A673 (cell line): ENCODE results near the gene C19orf12. TPM values are rescaled to one million over a fixed set of nuclear protein-coding genes. Genes with fewer than 3 reads are reported as not detected.

Experiments
- BruUV-seq: library from RNA; stranded (reverse); fragments of 400-500 nt; replicated peaks from 2 replicates; lab custom pipeline; 2021; lab: Mats Ljungman, UMichigan
- CTCF ChIA-PET: fragments of 300-600 bp; sonication (Branson Sonifier 250); formaldehyde crosslinking; loops from one replicate; lab custom pipeline; 2022; ENCODE audit warnings: antibody characterized with exemption; lab: Charles Lee
- POLR2A ChIA-PET: fragments of 300-600 bp; sonication (Branson Sonifier 250); formaldehyde crosslinking; loops from one replicate; lab custom pipeline; 2022; ENCODE audit warnings: antibody characterized with exemption; ENCODE audit not compliant: low non-redundant PET; lab: Charles Lee
- DNase-seq: peaks from one replicate; pipeline ENCODE4 v3.0.0-alpha.2; 2015; ENCODE audit warnings: low spot score
- H3K27ac ChIP-seq: fragments of 200-600 bp; sonication (generic); 2 replicates; pipeline ENCODE4 v1.5.1; 2016; ENCODE audit warnings: mixed run types, low read depth, mild to moderate bottlenecking, mixed read lengths, antibody characterized with exemption, low read length; ENCODE audit not compliant: poor library complexity, severe bottlenecking
- H3K27me3 ChIP-seq: fragments of 200-600 bp; sonication (generic); replicated peaks from 2 replicates; pipeline ENCODE4 v1.6.1; 2017; ENCODE audit warnings: mixed run types, low read depth, mild to moderate bottlenecking, mixed read lengths, antibody characterized with exemption, low read length; ENCODE audit not compliant: insufficient read depth, poor library complexity
- H3K36me3 ChIP-seq: fragments of 200-600 bp; sonication (generic); 2 replicates; pipeline ENCODE4 v1.6.1; 2016; ENCODE audit warnings: mixed run types, mild to moderate bottlenecking, mixed read lengths, antibody characterized with exemption, low read length; ENCODE audit not compliant: insufficient read depth, poor library complexity, severe bottlenecking
- H3K4me1 ChIP-seq: fragments of 200-600 bp; sonication (generic); 2 replicates; pipeline ENCODE4 v1.6.1; 2017; ENCODE audit warnings: mixed run types, mild to moderate bottlenecking, mixed read lengths, antibody characterized with exemption, low read length; ENCODE audit not compliant: insufficient read depth, poor library complexity, severe bottlenecking
- H3K4me3 ChIP-seq: fragments of 200-600 bp; sonication (generic); 2 replicates; pipeline ENCODE4 v1.5.1; 2016; ENCODE audit warnings: low read depth, mixed run types, mild to moderate bottlenecking, mixed read lengths, low read length; ENCODE audit not compliant: poor library complexity, severe bottlenecking
- H3K9me3 ChIP-seq: fragments of 200-600 bp; sonication (generic); 2 replicates; pipeline ENCODE4 v1.6.1; 2016; ENCODE audit warnings: mixed run types, low read depth, mild to moderate bottlenecking, mixed read lengths, antibody characterized with exemption, low read length; ENCODE audit not compliant: poor library complexity, severe bottlenecking
- CTCF ChIP-seq: fragments of 300-800, 200-600 bp; sonication (generic); conservative IDR thresholded peaks from 2 replicates; pipeline ENCODE4 v1.5.1; 2017; ENCODE audit warnings: low read depth, mild to moderate bottlenecking, antibody characterized with exemption, low read length, moderate library complexity, mixed read lengths
- EZH2 ChIP-seq: fragments of 200-600 bp; sonication (generic); IDR thresholded peaks from 2 replicates; pipeline ENCODE4 v1.6.1; 2017; ENCODE audit warnings: borderline replicate concordance, low read depth, mild to moderate bottlenecking, mixed read lengths, antibody characterized with exemption, low read length; ENCODE audit not compliant: poor library complexity, severe bottlenecking
- intact Hi-C: fragments of 100-400 bp; cut with micrococcal nuclease; formaldehyde crosslinking; loops from one replicate; pipeline ENCODE4 v1.10.0; 2022; ENCODE audit not compliant: unreplicated experiment
- total RNA-seq: library from RNA; stranded (reverse); gene quantifications from 2 replicates; pipeline ENCODE4 v1.2.3, GENCODE V29; 2021

C19orf12 gene
- total RNA-seq, 1 experiment from 2014 or later, result 26.8 TPM

- Histone ChIP-seq H3K27me3 (peaks cover 10% of the 10 kb centered on the region), H3K36me3 (no peaks in the 10 kb centered on the region), H3K27ac (no peak overlapping the region), H3K4me3 (no peak overlapping the region), H3K4me1 (peaks cover 18% of the 10 kb centered on the region), H3K9me3 (no peaks in the 10 kb centered on the region)
- POLR2A ChIA-PET, result no interaction called here
- TF ChIP-seq EZH2 (no peak), CTCF (no peak)
- DNase-seq, result no peak
- BruUV-seq, result no TSS peak
- CTCF ChIA-PET, result no interaction called here
- intact Hi-C loops, result no loop called here
These were observed 46.1 kb downstream of the C19orf12 start for GRCh38 chr19:29668746-29669609.

- H3K9me3 ChIP-seq, result no peaks in the 10 kb centered on the region
- H3K27ac ChIP-seq, result no peak overlapping the region
- no peak overlapping the region for H3K4me3 ChIP-seq
- ChIA-PET POLR2A (no interaction called here), CTCF (no interaction called here)
- intact Hi-C loops, result no loop called here
- TF ChIP-seq EZH2 (no peak), CTCF (no peak)
- no TSS peak for BruUV-seq
- H3K36me3 ChIP-seq, result no peaks in the 10 kb centered on the region
- peaks cover 15% of the 10 kb centered on the region for H3K27me3 ChIP-seq
- peaks cover 18% of the 10 kb centered on the region for H3K4me1 ChIP-seq
- no peak for DNase-seq
These were observed 47.1 kb downstream of the C19orf12 start for GRCh38 chr19:29667901-29668341.

- no peaks in the 10 kb centered on the region for H3K9me3 ChIP-seq
- ChIA-PET POLR2A (no interaction called here), CTCF (no interaction called here)
- no peak for DNase-seq
- H3K27ac ChIP-seq, result no peak overlapping the region
- H3K4me1 ChIP-seq, result peaks cover 18% of the 10 kb centered on the region
- no peaks in the 10 kb centered on the region for H3K36me3 ChIP-seq
- intact Hi-C loops, result no loop called here
- peaks cover 19% of the 10 kb centered on the region for H3K27me3 ChIP-seq
- TF ChIP-seq CTCF (no peak), EZH2 (no peak)
- no TSS peak for BruUV-seq
- no peak overlapping the region for H3K4me3 ChIP-seq
These were observed 47.7 kb downstream of the C19orf12 start for GRCh38 chr19:29667387-29667783.
